ENCODE measurements around the gene NLGN1.

The NLGN1 gene

GRCh38 chr3:173659972-173660371 lies 262.4 kb downstream of the NLGN1 start:
- TF ChIP-seq CTCF (conservative IDR thresholded peaks at IDR 0.05; ENCODE audit: control insufficient read depth, insufficient read depth, low read depth, low read length): no peak
- no peak overlapping the region for H3K4me3 ChIP-seq (ENCODE audit: control insufficient read depth, low read depth, low read length)
- DNase-seq (ENCODE audit: low read depth): no peak

GRCh38 chr3:173660645-173661299 lies 263.2 kb downstream of the NLGN1 start:
- DNase-seq (ENCODE audit: low read depth): no peak
- H3K4me3 ChIP-seq (ENCODE audit: control insufficient read depth, low read depth, low read length): no peak overlapping the region
- TF ChIP-seq CTCF (conservative IDR thresholded peaks at IDR 0.05; ENCODE audit: control insufficient read depth, insufficient read depth, low read depth, low read length): no peak

GRCh38 chr3:173663696-173664111 lies 266.2 kb downstream of the NLGN1 start:
- H3K4me3 ChIP-seq (ENCODE audit: control insufficient read depth, low read depth, low read length): no peak overlapping the region
- peak; percentile 33 for DNase-seq (ENCODE audit: low read depth)
- TF ChIP-seq CTCF (conservative IDR thresholded peaks at IDR 0.05; ENCODE audit: control insufficient read depth, insufficient read depth, low read depth, low read length): no peak

GRCh38 chr3:173676094-173676493 lies 278.6 kb downstream of the NLGN1 start:
- TF ChIP-seq CTCF (conservative IDR thresholded peaks at IDR 0.05; ENCODE audit: control insufficient read depth, insufficient read depth, low read depth, low read length): no peak
- DNase-seq (ENCODE audit: low read depth): no peak

GRCh38 chr3:173681188-173681678 lies 283.7 kb downstream of the NLGN1 start:
- no peak for DNase-seq (ENCODE audit: low read depth)
- no peak for TF ChIP-seq CTCF (conservative IDR thresholded peaks at IDR 0.05; ENCODE audit: control insufficient read depth, insufficient read depth, low read depth, low read length)
- no peak overlapping the region for H3K4me3 ChIP-seq (ENCODE audit: control insufficient read depth, low read depth, low read length)

More at GRCh38 chr3:173676094-173676493, 278.6 kb downstream of the NLGN1 start:
- no peak overlapping the region for H3K4me3 ChIP-seq (ENCODE audit: control insufficient read depth, low read depth, low read length)

- DNase-seq (ENCODE audit: low read depth): no peak
- TF ChIP-seq CTCF (conservative IDR thresholded peaks at IDR 0.05; ENCODE audit: control insufficient read depth, insufficient read depth, low read depth, low read length): no peak
- no peak overlapping the region for H3K4me3 ChIP-seq (ENCODE audit: control insufficient read depth, low read depth, low read length)
Observed at GRCh38 chr3:173685456-173685855, 287.9 kb downstream of the NLGN1 start.
